Heart left ventricle (tissue), 16 donors: Measurements from ENCODE around the gene MAGEB6. TPM values are rescaled to one million over a fixed set of nuclear protein-coding genes. Genes with fewer than 3 reads are reported as not detected.
"Not testable (repeated sequence)": the region's sequence is repeated elsewhere in the genome, so short reads cannot be mapped to it uniquely, and the experiment has no call there.

Experiments used
- ATAC-seq, 4 donors: fragments of 200-7000 bp; cut with Tn5 transposase; one replicate each; pipeline ENCODE4 v1.9.1; 2020 to 2022; ENCODE audit warnings: moderate library complexity in 4 of 4, mild to moderate bottlenecking in 3 of 4, moderate number of reproducible peaks in 1 of 4
- DNase-seq, 5 donors: peaks; one replicate each; pipeline ENCODE4 v3.0.0-alpha.2; 2020
- H3K27ac ChIP-seq, 12 donors: fragments of 200-600 bp; sonication (generic) in 4 of 12; one replicate each; pipeline versions ENCODE4 v1.5.0 to v1.8.0; 2016 to 2022; ENCODE audit warnings: mild to moderate bottlenecking in 2 of 12
- H3K27me3 ChIP-seq, 9 donors: fragments of 200-600 bp; sonication (generic) in 2 of 9; one replicate each; pipeline versions ENCODE4 v1.5.1 to v1.8.0; 2016 to 2022; ENCODE audit warnings: mild to moderate bottlenecking in 3 of 9
- H3K36me3 ChIP-seq, 9 donors: fragments of 200-600 bp; sonication (generic) in 2 of 9; one replicate each; pipeline versions ENCODE4 v1.5.0 to v1.8.0; 2018 to 2022; ENCODE audit warnings: mild to moderate bottlenecking in 2 of 9
- H3K4me1 ChIP-seq, 12 donors: fragments of 200-600 bp; sonication (generic) in 4 of 12; one replicate each; pipeline versions ENCODE4 v1.5.0 to v1.8.0; 2016 to 2022; ENCODE audit warnings: mild to moderate bottlenecking in 3 of 12
- H3K4me3 ChIP-seq, 12 donors: fragments of 200-600 bp; sonication (generic) in 4 of 12; one replicate each; pipeline versions ENCODE4 v1.5.0 to v1.8.0; 2017 to 2022; ENCODE audit warnings: mild to moderate bottlenecking in 9 of 12, moderate library complexity in 4 of 12
- H3K9me3 ChIP-seq, 12 donors: fragments of 200-600 bp; sonication (generic) in 4 of 12; one replicate each; pipeline versions ENCODE4 v1.5.0 to v1.8.0; 2016 to 2022; ENCODE audit warnings: mild to moderate bottlenecking in 1 of 12
- POLR2A ChIP-seq, 2 donors: fragments of 450-650 bp; IDR thresholded peaks; one replicate each; pipeline ENCODE4 v1.6.1; 2017; ENCODE audit warnings: antibody characterized with exemption in 2 of 2, mild to moderate bottlenecking in 2 of 2, moderate library complexity in 2 of 2
- WGBS, 4 donors: extraction: QIAGEN DNeasy Blood & Tissue Kit in 2 of 4; methylation state at CpG; one replicate each; pipeline versions ENCODE4 v1.1.5 to v1.1.7; 2013 to 2018; 5-methylcytosine and 5-hydroxymethylcytosine counted together
- intact Hi-C, 10 donors: fragments of 100-400 bp; cut with DNase I; formaldehyde crosslinking; loops; one replicate each; pipeline versions ENCODE4 v1.11.1 to v1.14.2; 2022
- long read RNA-seq, 3 donors: library from polyadenylated mRNA; unstranded; transcript quantifications; one replicate each; pipeline ENCODE4 v2.0.0, GENCODE V29; 2020 to 2021
- polyA plus RNA-seq, 2 donors: library from polyadenylated mRNA; stranded (reverse); fragments of 200-250 nt; gene quantifications; one replicate each; pipeline ENCODE4 v1.2.3, GENCODE V29; 2013
- total RNA-seq, 9 donors: library from RNA; depleted of rRNA in 2 of 9; stranded (reverse); fragments of >200 nt in 2 of 9; fragmentation: NEBNext Ultra II Directional in 3 of 9; extraction: Animal tissue kit (Norgen Biotek cat#: 25700) in 3 of 9; gene quantifications; one replicate each; pipeline versions ENCODE4 v1.1.0 to v1.2.4, GENCODE V29; 2016 to 2023
- TF ChIP-seq, protein P1 (sequence below), 12 donors: fragments of 200-600 bp; sonication (generic) in 4 of 12; IDR thresholded peaks; one replicate each; pipeline versions ENCODE4 v1.5.0 to v1.8.0; 2018 to 2022; ENCODE audit warnings: antibody characterized with exemption in 12 of 12, mild to moderate bottlenecking in 5 of 12
- donor health status: ischemic (EF 13 %, LVEDD 7.1; RV severe dilation, severe dysfunction).
- donor health status: healthy with polysubstance abuse.
- donor health status: DM: no; HTN: yes; CAD: no.
- donor health status: DM: no; HTN: no; CAD: no.
- donor health status: ischemic (EF 25% LVEDD 6.9; RV normal size, moderate dysfunction).
- donor health status: ischemic (EF 25% LVEDD 5.7; RV mildly dilated, moderate dysfunction).
- donor health status: healthy.
- donor health status: DM: yes; HTN: yes; CAD: no.
- donor health status: ischemic (EF 35%, LVEDD 5.7; RV mildly dilated, moderate dysfunction).
- donor health status: nonischemic (EF 11% LVEDD 7.7; RV severe dilation, severe dysfunction).
- donor health status: DM: yes; HTN: yes; CAD: no.
- donor health status: PGD.
- donor health status: ischemic (EF 29% LVEDD 5.4; RV normal size, mild dysfunction).
- donor health status: nonischemic (EF 23%, LVEDD 6.1; RV moderate dilation, normal function).

The MAGEB6 gene, protein sequence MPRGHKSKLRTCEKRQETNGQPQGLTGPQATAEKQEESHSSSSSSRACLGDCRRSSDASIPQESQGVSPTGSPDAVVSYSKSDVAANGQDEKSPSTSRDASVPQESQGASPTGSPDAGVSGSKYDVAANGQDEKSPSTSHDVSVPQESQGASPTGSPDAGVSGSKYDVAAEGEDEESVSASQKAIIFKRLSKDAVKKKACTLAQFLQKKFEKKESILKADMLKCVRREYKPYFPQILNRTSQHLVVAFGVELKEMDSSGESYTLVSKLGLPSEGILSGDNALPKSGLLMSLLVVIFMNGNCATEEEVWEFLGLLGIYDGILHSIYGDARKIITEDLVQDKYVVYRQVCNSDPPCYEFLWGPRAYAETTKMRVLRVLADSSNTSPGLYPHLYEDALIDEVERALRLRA
- total RNA-seq (not detected), polyA plus RNA-seq (not detected)
- long read RNA-seq, donor 1: 0 reads
- long read RNA-seq, donor 2: 0 reads
- long read RNA-seq, donor 3: 0 reads

DNA sequence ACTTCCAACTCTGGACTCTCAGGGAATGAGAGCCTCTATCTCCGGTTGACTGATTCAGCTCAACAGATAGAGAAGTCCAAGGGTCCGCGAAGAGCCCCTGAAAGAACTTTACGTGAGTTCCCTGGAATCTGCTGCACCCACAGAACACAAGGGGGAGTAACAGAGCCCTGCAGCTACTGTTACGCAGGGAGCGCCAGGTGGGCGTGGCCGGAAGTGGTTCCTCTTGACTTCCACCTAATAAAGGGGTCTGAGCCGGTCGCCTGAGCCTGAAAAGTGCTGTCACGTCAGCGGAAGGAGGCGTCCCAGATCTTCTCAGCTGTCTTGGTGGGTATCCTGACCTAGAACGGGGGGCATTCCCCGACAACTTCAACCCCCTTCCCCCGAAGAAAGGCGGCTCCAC lies at the start of gene MAGEB6:
TSS of gene MAGEB6 (plus strand) at position 237 of the 400 bp plus-strand sequence. CDS start 1,407 bp downstream, outside the sequence.
- Histone ChIP-seq H3K4me1 (no peaks in the 10 kb centered on the region), H3K9me3 (no peaks in the 10 kb centered on the region), H3K27ac (no peak within 1 kb of the TSS), H3K27me3 (no peaks in the 10 kb centered on the region), H3K36me3 (no peaks in the 10 kb centered on the region), H3K4me3 (no peak within 1 kb of the TSS)
- intact Hi-C loops: no loop called here
- TF ChIP-seq, protein P1, sequence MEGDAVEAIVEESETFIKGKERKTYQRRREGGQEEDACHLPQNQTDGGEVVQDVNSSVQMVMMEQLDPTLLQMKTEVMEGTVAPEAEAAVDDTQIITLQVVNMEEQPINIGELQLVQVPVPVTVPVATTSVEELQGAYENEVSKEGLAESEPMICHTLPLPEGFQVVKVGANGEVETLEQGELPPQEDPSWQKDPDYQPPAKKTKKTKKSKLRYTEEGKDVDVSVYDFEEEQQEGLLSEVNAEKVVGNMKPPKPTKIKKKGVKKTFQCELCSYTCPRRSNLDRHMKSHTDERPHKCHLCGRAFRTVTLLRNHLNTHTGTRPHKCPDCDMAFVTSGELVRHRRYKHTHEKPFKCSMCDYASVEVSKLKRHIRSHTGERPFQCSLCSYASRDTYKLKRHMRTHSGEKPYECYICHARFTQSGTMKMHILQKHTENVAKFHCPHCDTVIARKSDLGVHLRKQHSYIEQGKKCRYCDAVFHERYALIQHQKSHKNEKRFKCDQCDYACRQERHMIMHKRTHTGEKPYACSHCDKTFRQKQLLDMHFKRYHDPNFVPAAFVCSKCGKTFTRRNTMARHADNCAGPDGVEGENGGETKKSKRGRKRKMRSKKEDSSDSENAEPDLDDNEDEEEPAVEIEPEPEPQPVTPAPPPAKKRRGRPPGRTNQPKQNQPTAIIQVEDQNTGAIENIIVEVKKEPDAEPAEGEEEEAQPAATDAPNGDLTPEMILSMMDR (IDR thresholded peaks at IDR 0.05): no peak
- TF ChIP-seq POLR2A (IDR thresholded peaks at IDR 0.05): no peak
- WGBS, 4 donors: 82 to 86% (median 84%) methylated on average over 16 to 17 of the region's 17 CpGs
- DNase-seq: no peak
- ATAC-seq: no peak

DNA sequence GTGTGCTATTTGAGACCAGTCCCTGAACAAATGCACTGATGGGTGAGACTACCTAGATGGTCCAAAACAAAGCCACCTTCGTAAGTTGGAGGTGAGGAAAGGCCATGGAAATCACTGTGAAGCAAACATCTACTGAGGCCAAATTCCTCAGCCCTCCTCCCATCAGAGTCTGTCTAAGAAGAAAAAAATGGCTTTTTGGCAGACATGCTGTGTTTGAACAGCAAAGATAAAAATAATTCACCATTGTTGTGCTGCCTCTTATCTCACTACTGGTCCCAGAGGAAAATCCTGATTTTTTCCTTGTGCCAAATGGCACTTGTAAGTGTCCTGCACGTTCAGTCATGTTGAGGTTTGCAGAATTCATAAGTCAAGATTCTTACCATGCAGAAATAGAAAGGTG lies 46.2 kb upstream of the MAGEB6 start:
- Histone ChIP-seq H3K9me3 (no peaks in the 10 kb centered on the region), H3K27ac (no peak overlapping the region), H3K4me1 (no peaks in the 10 kb centered on the region), H3K36me3 (no peaks in the 10 kb centered on the region), H3K4me3 (no peak overlapping the region), H3K27me3 (no peaks in the 10 kb centered on the region)
- WGBS, 4 donors: 9 to 33% (median 24%) methylated on average over 2 of the region's 2 CpGs
- intact Hi-C loops: no loop called here
- TF ChIP-seq, protein P1 (IDR thresholded peaks at IDR 0.05): no peak
- TF ChIP-seq POLR2A (IDR thresholded peaks at IDR 0.05): no peak
- no peak for DNase-seq
- ATAC-seq: peak in 1 of 4 donors; percentile 50

DNA sequence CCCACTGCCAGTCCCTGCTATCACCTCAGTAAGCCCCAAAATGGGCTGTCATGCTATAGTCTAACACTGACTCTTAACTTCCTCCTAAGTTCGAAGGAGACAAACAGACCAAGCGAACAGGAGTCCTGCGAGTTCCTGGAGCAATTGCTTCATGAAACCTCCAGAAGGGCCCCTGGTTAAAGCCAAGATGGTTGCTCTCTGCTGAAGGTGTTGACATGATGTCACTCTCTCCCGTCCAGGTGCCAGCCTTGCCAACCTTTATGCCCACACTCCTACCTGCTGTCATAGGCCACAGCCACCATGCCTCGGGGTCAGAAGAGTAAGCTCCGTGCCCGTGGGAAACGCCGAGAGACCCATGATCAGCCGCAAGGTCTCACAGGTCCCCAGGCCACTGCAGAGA lies 31.9 kb upstream of the MAGEB6 start, which contains the start of gene MAGEB6B:
TSS of gene MAGEB6B (plus strand) at position 301 of the 400 bp plus-strand sequence. CDS start at position 301, 0 bp downstream.
- intact Hi-C loops: no loop called here
- Histone ChIP-seq H3K36me3 (no peaks in the 10 kb centered on the region), H3K27me3 (no peaks in the 10 kb centered on the region), H3K27ac (no peak within 1 kb of the TSS), H3K4me3 (no peak within 1 kb of the TSS), H3K9me3 (no peaks in the 10 kb centered on the region), H3K4me1 (no peaks in the 10 kb centered on the region)
- TF ChIP-seq POLR2A (IDR thresholded peaks at IDR 0.05): no peak
- TF ChIP-seq, protein P1 (IDR thresholded peaks at IDR 0.05): no peak
- WGBS, 4 donors: 90 to 95% (median 93%) methylated on average over 9 to 10 of the region's 10 CpGs
- DNase-seq (no peak), ATAC-seq (no peak)

DNA sequence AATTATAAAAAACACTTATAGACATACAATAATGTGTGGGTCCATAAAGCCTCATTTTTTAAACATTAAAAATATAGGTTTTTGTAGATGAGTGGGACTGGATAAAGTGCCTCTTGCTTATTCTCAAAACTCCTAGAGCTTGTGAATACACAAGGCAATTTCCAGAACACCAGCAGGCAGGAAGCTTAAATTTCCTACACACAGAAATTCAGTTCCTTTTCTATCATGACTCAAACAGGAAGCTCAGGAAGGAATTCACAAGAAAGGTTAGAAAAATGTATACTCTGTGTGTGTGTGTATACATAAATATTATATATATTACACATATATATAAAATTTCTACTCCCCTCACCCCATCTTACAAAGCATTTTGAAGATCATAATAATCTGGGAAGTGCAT lies 11.3 kb downstream of the MAGEB6 start:
- Histone ChIP-seq H3K4me3 (no peak overlapping the region), H3K27me3 (no peaks in the 10 kb centered on the region), H3K27ac (no peak overlapping the region), H3K36me3 (no peaks in the 10 kb centered on the region), H3K4me1 (no peaks in the 10 kb centered on the region), H3K9me3 (no peaks in the 10 kb centered on the region)
- no peak for DNase-seq
- no peak for ATAC-seq
- TF ChIP-seq POLR2A (IDR thresholded peaks at IDR 0.05): no peak
- TF ChIP-seq, protein P1 (IDR thresholded peaks at IDR 0.05): no peak
- intact Hi-C loops: no loop called here

DNA sequence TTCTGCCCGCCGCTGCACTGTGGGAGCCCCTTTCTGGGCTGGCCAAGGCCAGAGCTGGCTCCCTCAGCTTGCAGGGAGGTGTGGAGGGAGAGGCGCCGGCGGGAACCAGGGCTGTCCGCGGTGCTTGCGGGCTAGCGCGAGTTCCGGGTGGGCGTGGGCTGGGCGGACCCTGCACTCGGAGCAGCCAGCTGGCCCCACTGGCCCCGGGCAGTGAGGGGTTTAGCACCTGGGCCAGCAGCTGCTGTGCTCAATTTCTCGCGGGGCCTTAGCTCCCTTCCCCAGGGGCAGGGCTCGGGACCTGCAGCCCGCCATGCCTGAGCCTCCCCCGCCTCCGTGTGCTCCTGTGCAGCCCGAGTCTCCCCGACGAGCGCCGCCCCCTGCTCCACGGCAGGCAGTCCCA lies 12.5 kb downstream of the MAGEB6 start:
- H3K4me1 ChIP-seq, H3K9me3 ChIP-seq, ATAC-seq, H3K27me3 ChIP-seq, H3K27ac ChIP-seq, DNase-seq, H3K36me3 ChIP-seq, intact Hi-C loops, H3K4me3 ChIP-seq: not testable (repeated sequence)
- 52 to 93% (median 84%) methylated on average over 2 to 27 of the region's 27 CpGs for WGBS, 4 donors
